GM12878 (cell line): ENCODE results near the gene ZSWIM3. TPM values are rescaled to one million over a fixed set of nuclear protein-coding genes. Genes with fewer than 3 reads are reported as not detected.

ENCODE experiments used
- BHLHE40 ChIP-seq, 2 experiments: fragments of 450-650 bp in 1 of 2; IDR thresholded peaks; 2 replicates each; pipeline ENCODE4 v1.6.1; 2011 to 2017; ENCODE audit warnings: low read depth in 2 of 2, borderline replicate concordance in 1 of 2, improper control_type of control experiment in 1 of 2, low read length in 1 of 2, mild to moderate bottlenecking in 1 of 2
- E2F8 ChIP-seq: fragments of 450-650 bp; IDR thresholded peaks from 2 replicates; pipeline ENCODE4 v1.6.1; 2018; ENCODE audit warnings: mild to moderate bottlenecking, low read depth, moderate library complexity; ENCODE audit not compliant: partially characterized antibody
- POLR2AphosphoS2 ChIP-seq: IDR thresholded peaks from 2 replicates; pipeline ENCODE4 v1.6.1; 2011; ENCODE audit warnings: low read depth, mild to moderate bottlenecking, low read length, improper control_type of control experiment, moderate library complexity
- PRDM15 ChIP-seq: fragments of 450-650 bp; formaldehyde crosslinking; IDR thresholded peaks from 2 replicates; pipeline ENCODE4 v1.4.0; 2020; ENCODE audit warnings: mild to moderate bottlenecking, moderate library complexity
- RAD51 ChIP-seq: fragments of 450-650 bp; IDR thresholded peaks from 2 replicates; pipeline ENCODE4 v1.6.1; 2016; ENCODE audit warnings: moderate library complexity, mild to moderate bottlenecking, inconsistent platforms
- polyA plus RNA-seq, 11 experiments: library from polyadenylated mRNA; depleted of rRNA in 4 of 11; unstranded in 6 of 11; stranded (reverse) in 5 of 11; fragments of >200 nt; fragmentation: Nextera tagmentation in 4 of 11; fragmentation: Illumina TruSeq in 1 of 11; extraction: Ambion mirVana in 4 of 11; extraction: Trizol in 1 of 11; gene quantifications; 1 replicate in 1 of 11; 2 replicates in 10 of 11; pipeline versions ENCODE4 v1.2.1 to v1.2.3, GENCODE V29; 2011 to 2016; ENCODE audit warnings: inconsistent platforms in 2 of 11, missing spikeins in 2 of 11, low read depth in 1 of 11
- total RNA-seq, 4 experiments: library from RNA; depleted of rRNA in 3 of 4; stranded (reverse); fragments of >200 nt in 3 of 4; fragmentation: Illumina TruSeq in 1 of 4; extraction: Trizol in 1 of 4; gene quantifications; 2 replicates each; pipeline versions ENCODE4 v1.2.1 to v1.2.3, GENCODE V29; 2013 to 2021

Gene ZSWIM3
- total and polyA plus RNA-seq, 10 of the 15 experiments (the other 5 are each of a cell fraction or from before 2014, with no cell fraction given), result 1.6 to 5.1 (median 4.2) TPM

- TF ChIP-seq PRDM15 (no peak), E2F8 (no peak), RAD51 (no peak), POLR2AphosphoS2 (no peak), BHLHE40 (IDR thresholded peaks at IDR 0.05; ENCODE audit: borderline replicate concordance in 1 of 2, low read depth in 2 of 2, low read length in 1 of 2) (no peak)
Measured at GRCh38 chr20:45908084-45908483, 50.7 kb downstream of the ZSWIM3 start (continued).
